ENCODE data around the gene H2BK1.

DNA sequence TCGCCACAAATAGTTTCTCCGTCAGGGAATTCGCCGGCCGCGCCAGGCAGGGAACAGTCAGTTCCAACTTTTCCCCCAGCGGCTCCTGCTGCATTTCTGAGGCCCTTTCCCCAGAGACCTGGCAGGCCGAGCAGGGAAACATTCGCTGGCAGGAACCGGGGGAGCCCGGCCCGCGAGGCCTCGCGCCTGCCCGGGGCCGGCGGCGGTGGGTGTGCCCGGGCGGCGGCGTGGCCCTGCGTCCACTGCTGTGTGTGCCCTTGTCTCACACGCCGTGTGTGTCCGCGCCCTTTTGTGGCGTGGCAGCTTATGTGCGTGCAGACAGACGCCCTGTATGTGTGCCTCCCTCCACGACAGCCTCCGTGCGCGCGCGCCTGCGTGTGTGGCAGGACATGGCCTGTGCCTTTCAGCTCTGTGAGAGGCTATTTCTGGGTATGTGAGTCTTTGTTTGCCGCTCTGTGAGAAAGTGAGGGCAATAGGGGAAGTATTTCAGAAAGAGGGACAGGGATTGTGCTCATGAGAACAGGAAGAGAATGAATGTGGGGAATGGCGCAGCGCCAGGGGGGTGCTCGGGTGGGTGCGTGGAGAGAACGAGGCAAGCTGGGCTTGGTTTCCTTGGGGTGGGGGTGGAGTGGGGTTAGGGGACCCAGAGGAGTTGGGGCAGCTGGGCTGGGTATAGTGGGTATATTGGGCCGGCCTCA is 38.9 kb upstream of the H2BK1 start:
- TF ChIP-seq POLR2A (IDR thresholded peaks at IDR 0.05) = no peak
- TF ChIP-seq, protein P1, sequence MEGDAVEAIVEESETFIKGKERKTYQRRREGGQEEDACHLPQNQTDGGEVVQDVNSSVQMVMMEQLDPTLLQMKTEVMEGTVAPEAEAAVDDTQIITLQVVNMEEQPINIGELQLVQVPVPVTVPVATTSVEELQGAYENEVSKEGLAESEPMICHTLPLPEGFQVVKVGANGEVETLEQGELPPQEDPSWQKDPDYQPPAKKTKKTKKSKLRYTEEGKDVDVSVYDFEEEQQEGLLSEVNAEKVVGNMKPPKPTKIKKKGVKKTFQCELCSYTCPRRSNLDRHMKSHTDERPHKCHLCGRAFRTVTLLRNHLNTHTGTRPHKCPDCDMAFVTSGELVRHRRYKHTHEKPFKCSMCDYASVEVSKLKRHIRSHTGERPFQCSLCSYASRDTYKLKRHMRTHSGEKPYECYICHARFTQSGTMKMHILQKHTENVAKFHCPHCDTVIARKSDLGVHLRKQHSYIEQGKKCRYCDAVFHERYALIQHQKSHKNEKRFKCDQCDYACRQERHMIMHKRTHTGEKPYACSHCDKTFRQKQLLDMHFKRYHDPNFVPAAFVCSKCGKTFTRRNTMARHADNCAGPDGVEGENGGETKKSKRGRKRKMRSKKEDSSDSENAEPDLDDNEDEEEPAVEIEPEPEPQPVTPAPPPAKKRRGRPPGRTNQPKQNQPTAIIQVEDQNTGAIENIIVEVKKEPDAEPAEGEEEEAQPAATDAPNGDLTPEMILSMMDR (IDR thresholded peaks at IDR 0.05) = no peak

All from sigmoid colon (tissue), 3 donors.